Measurements from ENCODE around the gene MPP3.
"Not testable (repeated sequence)": the region's sequence is repeated elsewhere in the genome, so short reads cannot be mapped to it uniquely, and the experiment has no call there.

Gene MPP3

DNA sequence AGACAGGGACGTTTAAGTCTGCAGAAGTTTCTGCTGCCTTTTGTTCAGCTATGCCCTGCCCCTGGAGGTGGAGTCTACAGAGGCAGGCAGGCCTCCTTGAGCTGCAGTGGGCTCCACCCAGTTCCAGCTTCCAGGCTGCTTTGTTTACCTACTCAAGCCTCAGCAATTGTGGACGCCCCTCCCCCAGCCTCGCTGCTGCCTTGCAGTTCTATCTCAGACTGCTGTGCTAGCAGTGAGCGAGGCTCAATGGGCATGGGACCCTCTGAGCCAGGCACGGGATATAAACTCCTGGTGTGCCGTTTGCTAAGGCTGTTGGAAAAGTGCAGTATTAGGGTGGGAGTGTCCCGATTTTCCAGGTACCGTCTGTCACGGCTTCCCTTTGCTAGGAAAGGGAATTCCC is 34.9 kb downstream of the MPP3 start:
- not testable (repeated sequence) for H3K27me3 ChIP-seq (replicated peaks; ENCODE audit: control insufficient read depth, insufficient read depth, low read length); H3K4me1 ChIP-seq (ENCODE audit: control insufficient read depth, insufficient read depth, low read length); H3K36me3 ChIP-seq (ENCODE audit: control insufficient read depth, insufficient read depth, low read length, severe bottlenecking); H3K4me3 ChIP-seq (ENCODE audit: low read length); DNase-seq (ENCODE audit: low read depth); H3K9me3 ChIP-seq (ENCODE audit: control insufficient read depth, low read length); H3K9ac ChIP-seq (ENCODE audit: low read length)

DNA sequence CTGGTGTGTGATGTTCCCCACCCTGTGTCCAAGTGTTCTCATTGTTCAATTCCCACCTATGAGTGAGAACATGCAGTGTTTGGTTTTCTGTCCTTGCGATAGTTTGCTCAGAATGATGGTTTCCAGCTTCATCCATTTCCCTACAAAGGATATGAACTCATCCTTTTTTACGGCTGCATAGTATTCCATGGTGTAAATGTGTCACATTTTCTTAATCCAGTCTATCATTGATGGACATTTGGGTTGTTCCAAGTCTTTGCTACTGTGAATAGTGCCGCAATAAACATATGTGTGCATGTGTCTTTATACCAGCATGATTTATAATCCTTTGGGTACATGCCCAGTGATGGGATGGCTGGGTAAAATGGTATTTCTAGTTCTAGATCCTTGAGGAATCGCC is 40.3 kb downstream of the MPP3 start:
- H3K4me1 ChIP-seq (ENCODE audit: control insufficient read depth, insufficient read depth, low read length); DNase-seq (ENCODE audit: low read depth); H3K9ac ChIP-seq (ENCODE audit: low read length); H3K36me3 ChIP-seq (ENCODE audit: control insufficient read depth, insufficient read depth, low read length, severe bottlenecking); H3K9me3 ChIP-seq (ENCODE audit: control insufficient read depth, low read length); H3K27me3 ChIP-seq (replicated peaks; ENCODE audit: control insufficient read depth, insufficient read depth, low read length); H3K4me3 ChIP-seq (ENCODE audit: low read length): not testable (repeated sequence)

DNA sequence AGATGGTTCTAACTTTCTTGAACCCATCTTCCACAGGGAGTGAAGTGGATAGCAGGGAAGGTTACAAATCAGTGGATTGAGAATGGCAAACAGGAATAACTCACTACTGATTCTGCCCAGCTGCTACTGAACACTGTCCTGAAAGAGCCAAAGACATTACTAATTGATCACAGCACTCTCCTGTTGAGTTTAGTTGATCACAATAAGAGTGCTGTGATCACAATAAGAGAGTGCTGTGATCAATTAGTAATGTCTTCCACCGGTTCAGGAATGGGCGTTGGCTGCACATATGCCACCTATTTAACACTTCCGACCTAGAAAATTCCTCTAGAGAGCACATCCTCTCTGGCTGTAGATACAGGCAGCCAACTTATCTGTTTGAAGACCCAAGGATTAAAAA is 41.4 kb downstream of the MPP3 start:
- peak; percentile 24 for DNase-seq (ENCODE audit: low read depth)
- Histone ChIP-seq H3K36me3 (ENCODE audit: control insufficient read depth, insufficient read depth, low read length, severe bottlenecking) (no peaks in the 10 kb centered on the region), H3K9me3 (ENCODE audit: control insufficient read depth, low read length) (no peaks in the 10 kb centered on the region), H3K27me3 (replicated peaks; ENCODE audit: control insufficient read depth, insufficient read depth, low read length) (no peaks in the 10 kb centered on the region), H3K4me3 (ENCODE audit: low read length) (no peak overlapping the region), H3K9ac (ENCODE audit: low read length) (no peak overlapping the region), H3K4me1 (ENCODE audit: control insufficient read depth, insufficient read depth, low read length) (peaks cover under 1% of the 10 kb centered on the region)

DNA sequence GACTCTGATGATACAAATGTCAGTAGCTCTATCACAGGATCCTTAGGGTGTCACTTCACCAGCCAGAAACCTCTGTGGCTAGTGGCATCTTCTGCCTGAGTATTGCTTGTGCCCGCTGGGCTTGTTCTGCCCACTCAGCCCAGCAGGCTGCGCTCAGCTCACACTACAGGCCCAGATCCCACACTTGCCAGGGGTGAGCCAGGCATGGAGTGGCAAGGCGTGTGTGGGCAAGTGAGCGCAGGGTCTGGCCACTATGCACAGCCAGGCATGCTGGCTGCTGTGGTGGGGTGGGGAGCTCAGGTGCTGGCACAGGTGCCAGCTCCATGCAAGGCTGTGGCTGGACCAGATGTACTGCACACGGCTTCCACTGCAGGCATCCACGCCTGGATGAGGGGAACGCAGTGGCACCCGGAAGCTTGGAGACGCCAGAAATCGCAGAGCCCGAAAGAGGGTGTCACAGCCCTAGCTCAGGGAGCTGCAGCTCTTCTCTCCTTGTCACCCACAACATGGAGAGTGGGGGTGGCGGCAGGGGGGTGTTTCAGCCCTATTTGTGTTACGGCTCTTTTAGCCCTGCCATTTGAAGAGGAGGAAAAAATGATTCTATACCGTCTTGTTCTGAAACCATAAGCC is 42.5 kb downstream of the MPP3 start:
- DNase-seq (ENCODE audit: low read depth) = no peak
- Histone ChIP-seq H3K4me3 (ENCODE audit: low read length) (no peak overlapping the region), H3K9me3 (ENCODE audit: control insufficient read depth, low read length) (no peaks in the 10 kb centered on the region), H3K9ac (ENCODE audit: low read length) (no peak overlapping the region), H3K36me3 (ENCODE audit: control insufficient read depth, insufficient read depth, low read length, severe bottlenecking) (no peaks in the 10 kb centered on the region), H3K4me1 (ENCODE audit: control insufficient read depth, insufficient read depth, low read length) (peaks cover 5% of the 10 kb centered on the region), H3K27me3 (replicated peaks; ENCODE audit: control insufficient read depth, insufficient read depth, low read length) (no peaks in the 10 kb centered on the region)

DNA sequence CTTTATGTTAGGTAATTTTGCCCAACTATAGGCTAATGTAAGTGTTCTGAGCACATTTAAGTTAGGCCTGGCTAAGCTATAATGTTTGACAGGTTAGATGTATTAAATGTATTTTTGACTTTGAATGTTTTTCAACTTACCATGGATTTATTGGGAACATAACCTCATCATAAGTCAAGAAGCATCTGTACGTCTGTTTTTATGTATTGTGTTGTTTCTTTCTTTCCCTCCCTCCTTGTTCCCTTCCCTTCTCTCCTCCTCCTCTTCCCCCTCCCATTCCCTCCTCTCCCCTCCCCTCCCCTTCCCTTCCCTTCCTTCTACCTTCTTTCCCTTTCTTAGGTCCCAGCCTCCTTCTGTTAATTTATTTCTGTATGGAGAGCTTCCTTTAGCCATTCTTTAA is 43.5 kb downstream of the MPP3 start:
- no peak overlapping the region for H3K4me3 ChIP-seq (ENCODE audit: low read length)
- H3K4me1 ChIP-seq (ENCODE audit: control insufficient read depth, insufficient read depth, low read length) = peaks cover 8% of the 10 kb centered on the region
- H3K36me3 ChIP-seq (ENCODE audit: control insufficient read depth, insufficient read depth, low read length, severe bottlenecking) = no peaks in the 10 kb centered on the region
- H3K27me3 ChIP-seq (replicated peaks; ENCODE audit: control insufficient read depth, insufficient read depth, low read length) = no peaks in the 10 kb centered on the region
- no peaks in the 10 kb centered on the region for H3K9me3 ChIP-seq (ENCODE audit: control insufficient read depth, low read length)
- no peak for DNase-seq (ENCODE audit: low read depth)
- no peak overlapping the region for H3K9ac ChIP-seq (ENCODE audit: low read length)

DNA sequence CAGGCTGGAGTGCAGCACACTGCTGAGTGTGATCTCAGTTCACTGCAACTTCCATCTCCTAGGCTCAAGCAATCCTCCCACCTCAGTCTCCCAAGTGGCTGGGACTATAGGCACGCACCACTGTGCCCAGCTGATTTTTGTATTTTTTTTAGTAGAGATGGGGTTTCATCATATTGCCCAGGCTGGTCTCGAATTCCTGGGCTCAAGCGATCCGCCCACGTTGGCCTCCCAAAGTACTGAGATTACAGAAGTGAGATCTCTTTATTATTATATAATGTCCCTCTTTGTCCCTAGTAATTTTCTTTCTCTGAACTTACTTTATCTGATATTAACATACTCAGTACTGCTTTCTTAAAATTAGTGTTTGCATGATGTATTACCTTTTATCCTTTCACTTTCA is 44.4 kb downstream of the MPP3 start:
- H3K4me1 ChIP-seq (ENCODE audit: control insufficient read depth, insufficient read depth, low read length) = peaks cover 16% of the 10 kb centered on the region
- H3K4me3 ChIP-seq (ENCODE audit: low read length) = no peak overlapping the region
- H3K9ac ChIP-seq (ENCODE audit: low read length) = no peak overlapping the region
- no peaks in the 10 kb centered on the region for H3K36me3 ChIP-seq (ENCODE audit: control insufficient read depth, insufficient read depth, low read length, severe bottlenecking)
- no peaks in the 10 kb centered on the region for H3K27me3 ChIP-seq (replicated peaks; ENCODE audit: control insufficient read depth, insufficient read depth, low read length)
- DNase-seq (ENCODE audit: low read depth) = no peak
- H3K9me3 ChIP-seq (ENCODE audit: control insufficient read depth, low read length) = no peaks in the 10 kb centered on the region

DNA sequence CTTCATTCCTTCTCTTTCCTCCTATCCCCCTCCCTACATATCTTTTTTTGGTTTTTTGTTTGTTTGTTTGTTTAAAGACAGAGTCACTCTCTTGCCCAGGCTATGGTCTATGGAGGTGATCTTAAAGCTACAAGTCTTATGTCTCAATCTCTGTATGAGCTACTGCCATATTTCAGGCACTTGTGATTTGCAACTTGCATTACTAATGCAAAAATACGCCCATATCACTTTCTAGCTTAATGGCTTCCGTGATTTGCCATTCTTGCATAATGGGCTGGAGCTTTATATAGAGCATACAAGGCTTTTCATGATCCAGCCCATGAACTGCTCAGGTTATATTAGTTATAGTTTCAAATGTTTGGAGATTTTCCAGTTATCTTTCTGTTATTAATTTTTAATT is 45.2 kb downstream of the MPP3 start:
- peak; percentile 19 for DNase-seq (ENCODE audit: low read depth)
- H3K36me3 ChIP-seq (ENCODE audit: control insufficient read depth, insufficient read depth, low read length, severe bottlenecking) = no peaks in the 10 kb centered on the region
- H3K4me3 ChIP-seq (ENCODE audit: low read length) = no peak overlapping the region
- H3K9me3 ChIP-seq (ENCODE audit: control insufficient read depth, low read length) = no peaks in the 10 kb centered on the region
- peaks cover 16% of the 10 kb centered on the region for H3K4me1 ChIP-seq (ENCODE audit: control insufficient read depth, insufficient read depth, low read length)
- no peak overlapping the region for H3K9ac ChIP-seq (ENCODE audit: low read length)
- no peaks in the 10 kb centered on the region for H3K27me3 ChIP-seq (replicated peaks; ENCODE audit: control insufficient read depth, insufficient read depth, low read length)

DNA sequence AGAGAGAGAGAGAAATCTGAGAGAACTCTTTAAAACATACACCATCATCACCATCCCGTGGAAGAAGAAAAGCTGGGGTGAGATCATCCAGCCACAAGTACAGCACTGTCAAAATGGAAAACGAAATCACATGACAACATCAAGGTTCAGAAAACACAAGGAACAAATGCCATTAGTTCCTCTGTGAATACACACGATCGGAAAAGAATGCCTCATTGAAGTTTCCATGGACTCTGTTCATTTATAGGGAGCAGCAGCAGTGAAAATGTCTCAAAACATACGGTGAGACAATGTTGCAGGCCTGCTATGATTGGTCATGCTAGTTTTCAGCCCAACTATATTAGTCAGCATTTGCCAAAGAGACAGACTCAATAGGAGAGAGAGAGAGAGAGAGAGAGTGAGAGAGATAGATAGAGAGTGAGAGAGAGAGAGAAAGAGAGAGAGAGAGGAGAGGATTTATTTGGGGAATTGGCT is 48.3 kb downstream of the MPP3 start:
- no peaks in the 10 kb centered on the region for H3K9me3 ChIP-seq (ENCODE audit: control insufficient read depth, low read length)
- no peak overlapping the region for H3K9ac ChIP-seq (ENCODE audit: low read length)
- H3K36me3 ChIP-seq (ENCODE audit: control insufficient read depth, insufficient read depth, low read length, severe bottlenecking) = no peaks in the 10 kb centered on the region
- H3K4me3 ChIP-seq (ENCODE audit: low read length) = no peak overlapping the region
- peaks cover 16% of the 10 kb centered on the region for H3K4me1 ChIP-seq (ENCODE audit: control insufficient read depth, insufficient read depth, low read length)
- DNase-seq (ENCODE audit: low read depth) = peak; percentile 35
- no peaks in the 10 kb centered on the region for H3K27me3 ChIP-seq (replicated peaks; ENCODE audit: control insufficient read depth, insufficient read depth, low read length)

DNA sequence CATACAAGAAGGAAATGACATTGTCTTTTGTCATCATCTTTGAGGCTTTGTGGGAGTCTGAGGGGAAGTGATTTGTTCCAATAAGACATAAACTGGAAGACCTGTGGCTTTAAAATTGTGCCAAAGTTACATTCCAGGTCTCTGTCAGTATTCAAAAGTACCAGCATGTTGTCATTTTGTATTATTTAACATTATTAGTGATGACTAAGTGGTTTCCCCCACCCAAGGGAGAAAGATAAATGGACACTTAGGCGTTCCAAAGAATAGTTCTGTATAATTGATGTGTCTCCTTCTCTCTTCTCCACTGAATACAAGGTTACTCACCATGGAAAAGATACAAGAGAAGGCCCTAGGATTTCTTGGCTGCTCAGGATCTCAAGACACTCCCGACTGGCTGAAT is 48.9 kb downstream of the MPP3 start:
- H3K9ac ChIP-seq (ENCODE audit: low read length) = no peak overlapping the region
- H3K36me3 ChIP-seq (ENCODE audit: control insufficient read depth, insufficient read depth, low read length, severe bottlenecking) = no peaks in the 10 kb centered on the region
- no peak for DNase-seq (ENCODE audit: low read depth)
- H3K4me1 ChIP-seq (ENCODE audit: control insufficient read depth, insufficient read depth, low read length) = peaks cover 16% of the 10 kb centered on the region
- no peak overlapping the region for H3K4me3 ChIP-seq (ENCODE audit: low read length)
- H3K9me3 ChIP-seq (ENCODE audit: control insufficient read depth, low read length) = no peaks in the 10 kb centered on the region
- H3K27me3 ChIP-seq (replicated peaks; ENCODE audit: control insufficient read depth, insufficient read depth, low read length) = no peaks in the 10 kb centered on the region

DNA sequence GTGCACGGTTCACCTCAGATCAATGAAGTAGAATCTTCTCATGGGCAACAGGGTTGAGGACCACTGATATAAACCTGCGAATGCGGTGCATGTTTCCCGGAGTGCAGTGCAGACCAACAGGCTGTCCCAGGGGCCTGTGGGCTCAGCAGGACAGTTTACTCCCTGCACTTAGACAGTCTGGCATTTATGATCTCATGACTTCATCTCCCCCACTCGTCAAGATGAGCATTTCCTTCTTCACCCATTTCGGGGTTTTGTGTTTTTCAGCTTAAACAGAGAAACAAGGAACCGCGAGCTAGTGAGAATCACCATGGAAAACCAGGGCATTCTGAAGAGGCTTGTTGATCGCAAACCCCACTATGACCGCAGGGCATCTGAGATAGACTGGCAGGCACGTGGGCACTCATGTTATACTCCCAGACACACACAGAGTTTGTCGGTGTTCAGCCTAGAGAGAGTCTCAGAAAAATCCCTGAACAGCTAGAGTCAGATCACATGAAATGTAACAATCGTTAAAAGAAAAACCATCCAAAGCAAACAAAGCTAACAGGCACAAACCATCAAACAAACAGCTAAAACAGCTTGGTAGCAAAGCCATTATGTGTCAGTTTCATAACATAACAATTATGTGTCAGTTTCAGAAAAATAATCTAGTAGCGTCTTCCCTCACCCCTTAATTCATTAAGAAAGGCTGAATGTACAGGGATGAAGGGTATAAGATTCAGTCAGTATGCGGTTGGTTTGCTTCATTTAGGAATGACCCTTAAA is 49.8 kb downstream of the MPP3 start:
- H3K36me3 ChIP-seq (ENCODE audit: control insufficient read depth, insufficient read depth, low read length, severe bottlenecking) = no peaks in the 10 kb centered on the region
- H3K9me3 ChIP-seq (ENCODE audit: control insufficient read depth, low read length) = no peaks in the 10 kb centered on the region
- DNase-seq (ENCODE audit: low read depth) = no peak
- no peak overlapping the region for H3K9ac ChIP-seq (ENCODE audit: low read length)
- no peak overlapping the region for H3K4me3 ChIP-seq (ENCODE audit: low read length)
- no peaks in the 10 kb centered on the region for H3K27me3 ChIP-seq (replicated peaks; ENCODE audit: control insufficient read depth, insufficient read depth, low read length)
- H3K4me1 ChIP-seq (ENCODE audit: control insufficient read depth, insufficient read depth, low read length) = peaks cover 16% of the 10 kb centered on the region

DNA sequence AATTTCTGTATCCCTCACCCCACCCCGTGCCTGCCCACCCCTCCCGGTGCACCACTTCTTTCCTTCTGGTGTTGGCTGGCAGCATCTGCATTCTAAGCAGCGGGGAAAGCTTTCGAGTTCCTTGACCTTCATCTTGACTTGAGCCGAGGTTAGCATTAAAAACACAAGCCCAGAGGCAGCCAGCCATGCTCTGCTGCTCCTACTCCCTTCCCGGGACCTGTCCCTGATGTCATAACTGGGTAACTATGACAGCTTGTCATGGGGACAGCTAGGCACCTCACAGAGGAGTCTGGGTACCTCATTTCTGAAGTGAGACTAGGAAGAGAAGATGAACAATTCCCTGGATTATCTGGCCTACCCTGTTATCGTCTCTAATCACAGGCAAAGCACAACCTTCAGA is 52.8 kb downstream of the MPP3 start, which contains the start of gene CFAP97D1:
CFAP97D1 (plus strand) TSS at position 301 of the 400 bp plus-strand sequence; CDS start at position 329, 28 bp downstream.
- Histone ChIP-seq H3K9me3 (ENCODE audit: control insufficient read depth, low read length) (no peaks in the 10 kb centered on the region), H3K9ac (ENCODE audit: low read length) (peak within 1 kb of the TSS; percentile 91), H3K36me3 (ENCODE audit: control insufficient read depth, insufficient read depth, low read length, severe bottlenecking) (no peaks in the 10 kb centered on the region), H3K4me1 (ENCODE audit: control insufficient read depth, insufficient read depth, low read length) (peaks cover 17% of the 10 kb centered on the region), H3K4me3 (ENCODE audit: low read length) (peak within 1 kb of the TSS; percentile 87), H3K27me3 (replicated peaks; ENCODE audit: control insufficient read depth, insufficient read depth, low read length) (no peaks in the 10 kb centered on the region)
- no peak for DNase-seq (ENCODE audit: low read depth)

All from adipocyte (in vitro differentiated cells).